ELF-1 (cell line): ENCODE data around the gene ZNF469.

Experiments
- DNase-seq: peaks from one replicate; pipeline ENCODE4 v3.0.0-alpha.2; 2016; ENCODE audit warnings: low read depth, low spot score

ZNF469 gene

GRCh38 chr16:88424587-88425235, 42.0 kb downstream of the ZNF469 start:
- no peak for DNase-seq

DNA sequence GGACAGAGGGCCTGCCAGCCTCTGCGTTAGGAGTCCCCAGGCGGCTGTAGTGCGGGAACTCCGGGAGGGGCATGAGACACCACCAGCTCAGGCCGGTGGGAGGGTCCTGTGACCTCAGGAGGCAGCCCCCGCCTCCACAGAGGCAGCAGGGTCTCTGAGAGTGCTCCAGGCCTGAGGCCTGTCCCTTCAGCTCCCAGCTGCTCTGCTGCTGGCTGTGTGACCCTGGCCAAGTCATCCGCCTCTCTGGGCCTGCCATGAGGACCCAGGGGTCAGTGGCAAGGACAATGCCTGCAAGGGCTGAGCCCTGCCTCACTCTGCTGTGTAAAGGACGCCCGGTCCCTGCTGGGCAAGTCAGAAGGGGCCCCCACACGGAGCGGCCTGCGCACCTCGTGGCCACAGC, 43.3 kb downstream of the ZNF469 start:
- DNase-seq = no peak

DNA sequence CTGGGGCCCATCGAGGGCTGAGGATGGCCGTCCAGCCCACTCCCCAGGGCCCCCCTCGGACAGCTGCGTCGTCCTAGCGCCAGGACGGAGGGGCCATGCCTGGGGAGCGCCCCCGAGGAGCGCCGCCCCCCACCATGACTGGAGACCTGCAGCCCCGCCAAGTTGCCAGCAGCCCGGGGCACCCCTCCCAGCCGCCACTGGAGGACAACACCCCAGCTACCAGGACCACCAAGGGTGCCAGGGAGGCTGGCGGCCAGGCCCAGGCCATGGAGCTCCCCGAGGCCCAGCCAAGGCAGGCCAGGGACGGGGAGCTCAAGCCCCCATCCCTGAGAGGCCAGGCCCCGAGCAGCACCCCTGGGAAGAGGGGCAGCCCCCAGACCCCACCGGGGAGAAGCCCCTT, 44.6 kb downstream of the ZNF469 start:
- no peak for DNase-seq

GRCh38 chr16:88428156-88428555, 45.4 kb downstream of the ZNF469 start:
- DNase-seq = no peak

- DNase-seq = no peak
These were observed 46.0 kb downstream of the ZNF469 start for GRCh38 chr16:88428616-88429386.

- no peak for DNase-seq
These were observed 46.8 kb downstream of the ZNF469 start for GRCh38 chr16:88429387-88430184.

DNA sequence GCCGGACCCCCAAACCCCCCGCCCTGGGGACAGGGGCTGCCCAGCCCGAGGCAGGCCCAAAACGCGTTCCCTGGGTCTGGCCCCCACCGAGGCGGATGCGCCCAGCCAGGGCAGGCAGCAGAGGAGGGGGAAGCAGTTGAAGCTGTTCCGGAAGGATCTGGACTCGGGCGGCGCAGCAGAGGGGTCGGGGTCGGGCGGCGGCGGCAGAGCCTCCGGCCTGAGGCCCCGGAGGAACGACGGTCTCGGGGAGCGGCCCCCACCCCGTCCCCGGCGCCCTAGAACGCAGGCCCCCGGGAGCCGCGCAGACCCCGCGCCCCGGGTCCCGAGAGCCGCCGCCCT, 47.4 kb downstream of the ZNF469 start:
- no peak for DNase-seq

- DNase-seq = no peak
These were observed 48.0 kb downstream of the ZNF469 start for GRCh38 chr16:88430524-88431446.

DNA sequence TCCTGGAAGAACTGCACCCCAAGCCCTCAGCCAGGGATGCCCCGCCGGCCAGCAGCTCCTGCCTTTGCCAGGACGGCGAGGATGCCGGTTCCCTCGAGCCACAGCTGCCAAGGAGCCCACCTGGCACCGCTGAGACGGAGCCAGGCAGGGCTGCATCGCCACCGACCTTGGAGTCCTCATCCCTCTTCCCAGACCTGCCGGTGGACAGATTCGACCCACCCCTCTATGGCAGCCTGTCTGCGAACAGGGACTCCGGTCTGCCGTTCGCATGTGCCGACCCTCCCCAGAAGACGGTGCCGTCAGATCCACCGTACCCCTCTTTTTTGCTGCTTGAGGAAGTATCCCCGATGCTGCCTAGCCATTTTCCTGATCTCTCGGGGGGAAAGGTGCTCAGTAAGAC, 48.9 kb downstream of the ZNF469 start:
- no peak for DNase-seq

- DNase-seq = no peak
These were observed 49.4 kb downstream of the ZNF469 start for GRCh38 chr16:88432174-88432573.
